GM21737 (cell line): ENCODE results near the gene GPS1.
A peak's percentile ranks its signal among the peaks of the same experiment; 100 is the strongest.

Source experiments
- ATAC-seq: cut with Tn5 transposase; IDR thresholded peaks from one replicate; pipeline ENCODE4 v1.9.1; 2021; ENCODE audit warnings: mild to moderate bottlenecking, moderate library complexity; ENCODE audit not compliant: unreplicated experiment

GPS1 gene

DNA sequence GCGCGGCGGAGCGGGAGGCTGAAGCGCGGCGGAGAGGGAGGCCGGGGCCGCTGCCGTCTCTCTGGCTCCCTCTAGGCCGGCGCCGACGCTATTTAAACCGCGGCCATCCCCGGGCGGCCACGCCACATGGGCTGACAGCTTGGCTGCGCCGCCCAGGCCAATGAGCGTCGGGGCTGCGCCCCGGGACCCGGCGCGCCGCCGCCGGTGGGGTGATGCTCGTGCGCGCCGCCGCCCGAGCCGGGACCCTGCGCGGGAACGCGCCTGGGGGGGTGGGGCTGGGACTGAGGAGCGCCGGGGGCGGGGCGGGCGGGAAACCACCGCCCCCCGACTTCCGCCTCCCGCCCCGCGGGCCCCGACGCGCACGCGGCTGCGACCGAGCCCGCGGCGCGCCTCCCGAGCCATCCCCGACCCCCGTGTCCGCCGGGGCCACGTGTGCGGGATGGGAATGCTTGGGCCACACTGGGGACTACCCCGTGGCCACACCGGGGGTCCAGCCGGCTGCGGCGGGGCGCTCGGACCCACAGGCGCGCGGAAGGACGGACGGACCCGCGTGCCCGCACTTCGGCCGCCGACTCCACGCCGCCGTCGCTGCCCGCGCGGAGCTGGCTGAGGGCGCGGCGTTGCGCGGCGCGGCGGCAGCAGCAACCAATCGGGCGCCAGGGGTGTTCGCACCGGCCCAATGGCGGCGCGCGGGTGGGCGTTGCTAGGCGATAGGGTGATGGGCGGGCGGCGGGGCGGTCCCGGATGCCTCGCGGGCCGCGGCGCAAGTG is 46.7 kb downstream of the GPS1 start, which contains the start of gene FASN:
Gene FASN, minus strand, starts transcription at position 68 of the 770 bp plus-strand sequence. CDS start 1,791 bp downstream, outside the sequence.
- ATAC-seq = peak; percentile 65

DNA sequence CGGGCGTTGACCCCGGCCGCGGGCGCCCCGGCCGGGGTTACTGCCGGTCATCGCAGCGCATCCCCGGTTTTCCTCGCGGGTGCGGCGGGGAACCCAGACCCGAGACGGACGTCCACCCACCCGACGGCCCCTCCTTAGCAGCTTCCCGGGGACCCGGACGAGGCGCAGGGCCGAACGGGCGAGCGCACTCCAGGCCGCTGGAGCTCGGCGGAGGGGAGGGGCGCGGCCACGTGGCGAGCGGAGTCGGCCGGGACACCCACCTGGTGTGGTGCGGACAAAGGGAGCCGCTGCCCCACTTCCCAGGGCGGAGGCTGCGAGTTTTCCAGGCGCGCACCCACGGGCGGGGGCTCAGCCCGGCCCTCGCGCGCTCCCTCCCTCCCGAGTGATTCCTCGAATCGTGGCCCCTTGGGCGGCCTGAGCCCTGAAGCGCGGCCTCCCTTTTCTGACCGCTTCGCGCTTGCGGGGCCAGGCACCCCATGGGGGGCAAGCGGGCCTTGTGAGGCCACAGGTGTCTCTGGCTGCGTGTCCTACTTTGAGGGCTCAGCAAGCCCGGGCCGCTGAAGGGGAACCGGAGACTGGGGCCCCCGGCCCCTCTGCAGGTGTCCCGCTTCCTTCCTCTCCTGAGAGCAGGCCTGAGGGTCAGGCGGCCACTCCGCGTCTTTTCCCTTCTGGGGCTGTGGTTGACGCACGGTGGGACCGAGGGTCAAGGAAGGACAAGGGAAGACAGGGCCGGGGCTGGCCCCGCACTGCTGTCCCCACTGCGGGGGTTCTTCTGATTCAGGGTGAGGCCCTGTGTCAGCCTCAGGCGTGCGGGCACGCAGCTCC is 47.5 kb downstream of the GPS1 start:
- ATAC-seq = peak; percentile 1

DNA sequence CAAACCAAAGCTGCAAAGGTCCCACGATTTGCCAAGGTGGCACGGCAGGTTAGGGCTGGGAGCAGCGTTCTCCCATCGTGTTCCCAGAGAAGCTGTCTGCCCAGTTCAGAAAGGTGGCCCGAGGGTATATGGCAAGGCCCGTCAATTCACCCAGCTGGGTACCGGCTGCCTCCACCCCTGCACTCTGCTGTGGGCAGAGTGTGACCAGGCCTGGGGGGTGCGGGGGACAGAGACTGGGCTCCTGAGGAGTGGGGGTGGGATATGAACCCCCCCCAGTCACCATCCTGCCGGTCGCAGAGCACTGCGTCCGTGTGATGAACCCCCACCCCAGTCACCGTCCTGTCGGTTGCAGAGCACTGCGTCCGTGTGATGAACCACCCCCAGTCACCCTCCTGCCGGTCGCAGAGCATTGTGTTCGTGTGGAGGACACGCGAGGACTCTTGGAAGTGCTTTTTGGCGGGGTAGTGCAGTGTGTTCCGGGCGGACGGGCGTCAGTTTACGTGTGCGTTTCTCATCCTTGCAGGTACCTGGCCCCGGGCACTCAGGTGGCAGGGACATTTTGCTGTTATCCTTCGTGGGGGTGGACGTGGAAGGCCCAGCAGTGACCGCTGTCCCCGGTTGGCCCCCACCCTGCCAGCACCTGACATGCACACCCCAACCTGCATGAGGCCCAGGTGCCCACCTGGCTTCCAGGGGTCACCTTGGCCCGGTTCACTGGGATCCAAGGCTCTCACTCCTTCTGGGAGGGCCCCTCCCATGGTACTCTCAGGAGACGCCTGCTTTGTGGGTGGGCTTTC is 49.0 kb downstream of the GPS1 start:
- no peak for ATAC-seq

DNA sequence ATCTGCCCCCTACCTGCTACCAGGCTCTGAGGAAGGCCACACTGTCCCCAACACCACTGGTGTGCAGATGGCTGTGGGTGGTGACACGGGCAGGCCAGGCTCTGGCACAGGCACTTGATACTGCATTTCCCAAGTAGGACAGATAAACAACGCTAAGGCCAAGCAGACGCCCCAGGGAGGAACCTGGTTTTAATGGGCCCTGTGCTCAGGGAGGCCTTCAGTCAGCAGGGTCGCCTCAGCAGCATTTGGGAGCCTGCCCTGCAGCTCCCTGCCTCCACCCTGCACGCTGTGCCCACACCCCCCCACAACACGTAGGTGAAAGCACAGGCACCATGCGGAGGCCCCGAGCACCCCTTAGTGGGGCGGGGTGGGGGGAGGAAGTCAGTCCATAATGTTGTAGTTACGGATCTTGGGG is 49.6 kb downstream of the GPS1 start:
- ATAC-seq = no peak

DNA sequence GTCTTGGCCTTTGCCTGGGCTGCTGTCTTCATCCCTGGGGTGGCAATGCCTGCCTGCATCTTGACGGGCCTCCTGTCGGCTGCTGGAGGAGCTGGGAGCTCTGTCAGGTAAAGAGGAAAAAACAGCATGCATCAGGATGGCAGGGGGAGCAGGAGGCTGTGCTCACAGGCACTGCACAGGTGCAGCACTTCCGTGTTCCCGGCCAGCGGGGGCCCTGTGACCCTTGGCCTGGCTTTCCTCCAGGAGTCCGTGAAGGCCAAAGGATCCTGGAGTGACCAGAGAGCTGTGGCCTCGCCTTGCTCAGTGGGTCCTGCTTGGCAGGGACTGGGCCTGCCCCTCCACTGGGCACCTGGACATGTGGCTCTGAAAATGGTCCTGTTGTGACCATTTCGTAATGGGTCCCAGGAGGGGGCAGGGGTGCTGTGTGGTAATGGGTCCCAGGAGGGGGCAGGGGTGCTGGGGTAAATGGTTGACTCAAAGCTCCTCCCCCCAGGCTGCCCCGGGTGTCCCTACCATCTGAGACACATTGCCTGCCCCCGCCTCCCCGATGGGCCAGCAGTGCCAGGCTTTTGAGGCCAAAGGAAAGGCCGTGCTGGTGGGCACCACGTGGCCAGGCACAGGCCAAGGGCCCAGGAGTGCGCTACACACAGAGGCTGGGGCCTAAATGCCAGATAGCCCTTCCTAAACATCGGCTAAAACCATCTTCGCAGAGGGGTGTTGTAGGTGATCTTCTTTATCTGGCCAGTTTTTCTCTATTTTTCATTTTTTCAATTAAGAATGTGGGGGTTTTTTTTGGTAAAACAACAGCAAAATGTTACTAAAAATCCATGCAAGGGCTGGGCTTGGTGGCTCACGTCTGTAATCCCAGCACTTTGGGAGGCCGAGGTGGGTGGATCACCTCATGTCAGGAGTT is 50.3 kb downstream of the GPS1 start:
- no peak for ATAC-seq

DNA sequence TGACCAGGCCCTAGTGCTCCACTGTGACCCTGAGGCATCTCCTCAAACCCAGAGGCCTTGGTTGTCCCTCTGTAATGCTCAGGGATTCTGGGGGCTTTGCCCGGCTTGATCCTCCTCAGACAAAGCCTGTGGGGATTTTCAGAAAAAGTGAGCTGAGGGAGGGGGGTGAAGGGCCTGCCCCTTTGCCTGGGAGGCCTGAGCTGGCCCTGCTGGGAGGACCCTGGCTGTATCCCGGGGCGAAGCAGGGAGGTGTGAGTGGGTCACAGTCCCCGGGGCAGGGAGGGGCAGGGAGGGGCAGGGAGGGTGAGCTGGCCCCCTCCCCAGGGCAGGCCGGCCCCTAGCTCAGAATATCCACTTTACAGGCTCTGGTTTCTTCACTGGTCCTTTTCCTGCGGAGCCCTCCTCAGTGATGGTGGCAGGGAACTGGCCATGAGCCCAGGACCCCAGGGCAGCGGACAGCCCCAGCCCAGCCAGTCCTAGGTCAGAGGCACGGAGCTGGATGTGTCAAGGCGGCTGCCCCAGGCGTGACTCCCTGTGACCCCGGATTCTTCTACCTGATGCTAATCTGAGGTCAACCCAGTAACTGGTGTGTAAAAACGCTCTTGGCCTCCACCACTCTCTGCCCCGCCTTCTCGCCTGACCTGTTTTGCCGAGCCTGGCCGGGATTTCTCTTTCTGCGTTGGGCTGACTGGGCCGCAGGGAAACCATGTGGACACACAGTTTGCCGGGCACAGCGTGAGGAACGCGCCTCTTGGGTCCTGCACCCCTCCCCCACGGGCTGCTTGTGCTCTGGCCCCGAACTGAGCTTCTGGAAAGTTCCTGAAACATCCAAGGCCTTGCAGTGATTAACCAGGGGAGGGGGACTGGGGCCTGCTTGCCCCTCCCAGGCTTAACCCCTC is 52.1 kb downstream of the GPS1 start:
- no peak for ATAC-seq

DNA sequence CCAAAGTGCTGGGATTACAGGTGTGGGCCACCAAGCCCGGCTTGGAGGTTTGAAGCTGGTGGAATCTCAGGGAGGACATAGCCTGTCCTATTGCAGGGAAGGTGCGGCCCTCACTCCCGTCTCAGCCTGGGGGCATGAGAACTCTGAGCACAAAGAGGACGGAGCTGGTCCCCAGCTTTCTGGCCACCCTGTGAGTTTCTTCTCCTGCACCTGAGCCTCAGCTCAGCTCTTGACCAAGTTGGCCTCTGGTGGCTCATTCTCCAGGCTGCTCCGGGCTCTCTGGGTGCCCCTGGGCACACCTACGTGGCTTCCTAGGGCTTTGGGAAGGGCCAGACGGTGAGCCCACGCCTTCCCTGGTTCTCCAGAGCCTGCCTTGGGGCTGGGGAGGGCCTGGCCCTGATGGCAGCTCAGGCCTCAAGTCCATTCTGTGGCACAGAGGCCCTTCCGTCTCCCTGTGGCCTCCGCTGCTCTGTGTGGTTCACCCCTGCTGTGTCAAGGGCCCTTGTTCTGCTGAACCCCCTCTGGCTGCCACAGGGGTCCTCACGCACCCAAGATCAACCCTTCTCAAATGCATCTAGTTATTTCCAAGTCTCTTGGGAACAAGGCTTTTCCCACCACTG is 53.2 kb downstream of the GPS1 start:
- ATAC-seq = no peak

DNA sequence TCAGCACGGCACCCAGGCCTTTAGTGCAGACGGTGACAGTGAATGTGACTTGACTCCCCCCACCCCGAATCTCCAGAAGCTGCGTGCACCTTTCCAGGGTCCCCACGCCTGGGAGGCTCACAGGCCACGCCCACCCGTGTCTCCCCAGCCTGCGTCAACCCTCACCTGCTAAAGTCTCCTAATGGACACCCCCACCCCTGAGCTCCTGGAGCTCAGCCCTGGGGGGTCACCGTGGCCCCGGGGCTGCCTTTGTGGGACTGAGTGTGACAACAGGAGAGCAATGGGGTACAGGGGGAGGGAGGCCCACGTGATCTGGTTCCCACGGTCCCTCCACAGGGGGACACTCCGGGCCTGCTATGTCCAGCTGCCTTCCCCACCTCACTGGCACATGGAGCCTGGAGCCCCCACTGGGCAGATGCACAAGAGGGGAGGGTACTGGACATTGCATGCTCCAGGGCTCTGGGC is 53.8 kb downstream of the GPS1 start:
- no peak for ATAC-seq

DNA sequence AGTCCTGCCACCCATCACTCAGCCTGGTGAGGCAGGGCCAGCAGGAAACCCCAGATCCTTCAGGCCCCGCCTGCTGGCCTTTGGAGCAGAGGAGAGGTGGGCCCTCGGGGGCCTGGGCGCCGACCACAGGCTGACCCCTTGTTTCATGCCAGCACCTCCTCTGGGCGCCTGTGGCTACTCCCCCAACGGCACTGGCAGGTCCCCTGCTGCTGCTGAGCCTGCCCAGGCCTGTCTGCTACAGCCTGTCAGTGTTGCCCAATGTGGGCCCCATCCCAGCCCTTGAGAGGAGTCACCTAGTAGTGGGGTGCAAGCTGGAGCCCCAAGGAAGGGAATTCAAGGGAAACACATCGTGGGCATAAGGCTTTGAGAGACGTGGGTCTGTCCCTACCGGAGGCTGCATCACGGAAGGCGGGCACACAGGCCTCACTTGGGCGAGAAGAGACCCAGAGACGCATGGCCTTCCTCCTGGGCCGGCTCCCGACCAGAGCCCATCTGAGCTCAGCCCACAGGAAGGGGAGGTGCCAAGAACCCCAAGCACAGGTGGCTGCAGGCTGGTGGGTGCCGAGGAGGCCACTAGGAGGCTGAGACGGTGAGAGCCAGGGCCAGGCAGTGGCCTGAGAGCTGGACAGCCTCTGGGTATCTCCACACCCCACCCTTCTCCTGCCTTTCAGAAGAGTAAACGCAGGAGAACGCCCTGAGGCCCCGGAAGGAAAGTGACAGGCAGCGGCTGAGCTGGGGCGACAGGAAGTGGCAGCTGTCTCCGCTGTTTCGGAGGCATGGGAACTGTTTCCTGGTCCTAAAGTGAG is 54.4 kb downstream of the GPS1 start:
- peak; percentile 64 for ATAC-seq

DNA sequence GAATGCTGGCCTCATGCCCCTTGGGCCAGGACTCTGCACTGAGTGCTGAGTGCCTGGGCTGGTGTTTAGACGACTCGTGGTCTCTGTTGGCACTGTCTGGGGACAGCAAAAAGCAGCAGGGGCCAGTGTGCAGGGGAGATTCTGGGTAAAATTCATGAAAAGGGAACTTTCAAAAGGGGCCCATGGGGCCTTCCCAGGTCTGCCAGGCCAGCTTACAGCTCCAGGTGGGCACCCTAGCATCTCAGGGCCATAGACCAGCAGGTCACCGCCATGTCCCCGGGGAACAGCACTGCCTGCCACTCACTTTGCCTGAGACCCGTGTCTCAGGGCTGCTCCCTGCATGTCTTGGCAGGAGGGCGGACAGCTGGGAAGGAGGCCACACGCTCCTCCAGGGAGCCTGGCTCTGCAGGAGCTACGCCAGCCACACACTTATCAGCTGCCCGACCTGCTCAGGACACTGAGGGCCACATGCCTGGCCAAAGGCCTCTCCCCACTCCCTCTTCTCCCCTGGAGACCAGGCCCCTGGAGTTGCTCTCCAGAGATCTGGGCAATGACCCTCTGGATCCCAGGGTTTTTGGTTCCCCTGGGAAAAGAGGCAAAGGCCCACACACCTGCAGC is 55.1 kb downstream of the GPS1 start:
- ATAC-seq = no peak
